ENCODE results near the gene KCMF1.

The KCMF1 gene

GRCh38 chr2:85076618-85077274 lies 105.8 kb downstream of the KCMF1 start:
- no peak for DNase-seq (ENCODE audit: low read depth in 2 of 2, low spot score in 1 of 2)

GRCh38 chr2:85077859-85078419 lies 107.0 kb downstream of the KCMF1 start:
- DNase-seq (ENCODE audit: low read depth in 2 of 2, low spot score in 1 of 2): no peak

- DNase-seq (ENCODE audit: low read depth in 2 of 2, low spot score in 1 of 2): no peak
Observed at GRCh38 chr2:85078536-85078935, 107.6 kb downstream of the KCMF1 start.

GRCh38 chr2:85083092-85083491 lies 112.1 kb downstream of the KCMF1 start:
- DNase-seq (ENCODE audit: low read depth in 2 of 2, low spot score in 1 of 2): no peak

GRCh38 chr2:85085563-85085962 lies 114.6 kb downstream of the KCMF1 start:
- DNase-seq (ENCODE audit: low read depth in 2 of 2, low spot score in 1 of 2): no peak

GRCh38 chr2:85087541-85087940 lies 116.6 kb downstream of the KCMF1 start:
- DNase-seq (ENCODE audit: low read depth in 2 of 2, low spot score in 1 of 2): no peak

GRCh38 chr2:85088921-85089320 lies 118.0 kb downstream of the KCMF1 start:
- DNase-seq (ENCODE audit: low read depth in 2 of 2, low spot score in 1 of 2): no peak

GRCh38 chr2:85089585-85089984 lies 118.6 kb downstream of the KCMF1 start:
- DNase-seq (ENCODE audit: low read depth in 2 of 2, low spot score in 1 of 2): no peak

GRCh38 chr2:85091838-85092237 lies 120.9 kb downstream of the KCMF1 start:
- no peak for DNase-seq (ENCODE audit: low read depth in 2 of 2, low spot score in 1 of 2)

GRCh38 chr2:85095094-85095493 lies 124.1 kb downstream of the KCMF1 start:
- no peak for DNase-seq (ENCODE audit: low read depth in 2 of 2, low spot score in 1 of 2)

- no peak for DNase-seq (ENCODE audit: low read depth in 2 of 2, low spot score in 1 of 2)
Observed at GRCh38 chr2:85096616-85097015, 125.7 kb downstream of the KCMF1 start.

GRCh38 chr2:85104228-85104627 lies 133.3 kb downstream of the KCMF1 start:
- no peak for DNase-seq (ENCODE audit: low read depth in 2 of 2, low spot score in 1 of 2)

- no peak for DNase-seq (ENCODE audit: low read depth in 2 of 2, low spot score in 1 of 2)
Observed at GRCh38 chr2:85106489-85107180, 135.7 kb downstream of the KCMF1 start.

Data from stimulated activated CD8-positive, alpha-beta memory T cell treated with anti-CD3 and anti-CD28 coated beads, Interleukin-4, amount 100 ng/mL, for 4 hours (primary cell).